PFSK-1 (cell line): Measurements from ENCODE around the gene BCL2L11.

Experiments used
- FOXP2 ChIP-seq: optimal IDR thresholded peaks from 2 replicates; pipeline ENCODE3; 2011; ENCODE audit warnings: borderline replicate concordance, control low read depth, inconsistent platforms; ENCODE audit not compliant: insufficient read depth; ENCODE audit errors: extremely low read length, extremely low read depth
- POLR2AphosphoS5 ChIP-seq: IDR thresholded peaks from 2 replicates; pipeline ENCODE4 v1.6.1; 2012; ENCODE audit warnings: low read depth, mild to moderate bottlenecking, control low read depth, low read length, moderate library complexity
- SIN3A ChIP-seq: IDR thresholded peaks from 2 replicates; pipeline ENCODE4 v1.6.1; 2012; ENCODE audit warnings: mild to moderate bottlenecking, low read length, moderate library complexity, borderline replicate concordance; ENCODE audit not compliant: insufficient read depth
- TAF1 ChIP-seq: IDR thresholded peaks from 2 replicates; pipeline ENCODE4 v1.6.1; 2012; ENCODE audit warnings: low read length, control low read depth, borderline replicate concordance; ENCODE audit not compliant: insufficient read depth
- TF ChIP-seq, protein P1 (sequence below), 2 experiments: IDR thresholded peaks; 2 replicates each; pipeline versions ENCODE4 v1.6.1 to v1.8.0; 2011 to 2012; ENCODE audit warnings: low read depth in 2 of 2, low read length in 2 of 2, control low read depth in 1 of 2, inconsistent platforms in 1 of 2, mild to moderate bottlenecking in 1 of 2, moderate library complexity in 1 of 2; ENCODE audit not compliant: insufficient read depth in 1 of 2

The BCL2L11 gene

DNA sequence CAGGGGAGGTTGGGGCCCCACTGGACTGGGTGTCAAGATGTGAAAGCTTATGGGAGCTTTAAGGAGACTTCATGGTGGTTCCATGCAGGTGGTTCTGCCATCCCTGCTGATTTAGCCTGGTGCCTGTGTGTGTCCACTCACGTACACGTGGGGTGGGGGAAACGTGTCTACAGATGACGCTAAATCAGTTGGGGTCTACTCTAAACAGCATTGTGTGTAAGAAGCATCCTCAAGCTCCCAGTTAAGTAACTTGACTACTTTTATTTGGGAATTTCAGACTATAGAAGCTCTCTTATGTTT lies 47.1 kb downstream of the BCL2L11 start:
- no peak for TF ChIP-seq SIN3A
- TF ChIP-seq, protein P1, sequence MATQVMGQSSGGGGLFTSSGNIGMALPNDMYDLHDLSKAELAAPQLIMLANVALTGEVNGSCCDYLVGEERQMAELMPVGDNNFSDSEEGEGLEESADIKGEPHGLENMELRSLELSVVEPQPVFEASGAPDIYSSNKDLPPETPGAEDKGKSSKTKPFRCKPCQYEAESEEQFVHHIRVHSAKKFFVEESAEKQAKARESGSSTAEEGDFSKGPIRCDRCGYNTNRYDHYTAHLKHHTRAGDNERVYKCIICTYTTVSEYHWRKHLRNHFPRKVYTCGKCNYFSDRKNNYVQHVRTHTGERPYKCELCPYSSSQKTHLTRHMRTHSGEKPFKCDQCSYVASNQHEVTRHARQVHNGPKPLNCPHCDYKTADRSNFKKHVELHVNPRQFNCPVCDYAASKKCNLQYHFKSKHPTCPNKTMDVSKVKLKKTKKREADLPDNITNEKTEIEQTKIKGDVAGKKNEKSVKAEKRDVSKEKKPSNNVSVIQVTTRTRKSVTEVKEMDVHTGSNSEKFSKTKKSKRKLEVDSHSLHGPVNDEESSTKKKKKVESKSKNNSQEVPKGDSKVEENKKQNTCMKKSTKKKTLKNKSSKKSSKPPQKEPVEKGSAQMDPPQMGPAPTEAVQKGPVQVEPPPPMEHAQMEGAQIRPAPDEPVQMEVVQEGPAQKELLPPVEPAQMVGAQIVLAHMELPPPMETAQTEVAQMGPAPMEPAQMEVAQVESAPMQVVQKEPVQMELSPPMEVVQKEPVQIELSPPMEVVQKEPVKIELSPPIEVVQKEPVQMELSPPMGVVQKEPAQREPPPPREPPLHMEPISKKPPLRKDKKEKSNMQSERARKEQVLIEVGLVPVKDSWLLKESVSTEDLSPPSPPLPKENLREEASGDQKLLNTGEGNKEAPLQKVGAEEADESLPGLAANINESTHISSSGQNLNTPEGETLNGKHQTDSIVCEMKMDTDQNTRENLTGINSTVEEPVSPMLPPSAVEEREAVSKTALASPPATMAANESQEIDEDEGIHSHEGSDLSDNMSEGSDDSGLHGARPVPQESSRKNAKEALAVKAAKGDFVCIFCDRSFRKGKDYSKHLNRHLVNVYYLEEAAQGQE (IDR thresholded peaks at IDR 0.05; ENCODE audit: insufficient read depth in 1 of 2, low read depth in 2 of 2, low read length in 2 of 2): no peak
- no peak for TF ChIP-seq TAF1
- no peak for TF ChIP-seq FOXP2
- no peak for TF ChIP-seq POLR2AphosphoS5

DNA sequence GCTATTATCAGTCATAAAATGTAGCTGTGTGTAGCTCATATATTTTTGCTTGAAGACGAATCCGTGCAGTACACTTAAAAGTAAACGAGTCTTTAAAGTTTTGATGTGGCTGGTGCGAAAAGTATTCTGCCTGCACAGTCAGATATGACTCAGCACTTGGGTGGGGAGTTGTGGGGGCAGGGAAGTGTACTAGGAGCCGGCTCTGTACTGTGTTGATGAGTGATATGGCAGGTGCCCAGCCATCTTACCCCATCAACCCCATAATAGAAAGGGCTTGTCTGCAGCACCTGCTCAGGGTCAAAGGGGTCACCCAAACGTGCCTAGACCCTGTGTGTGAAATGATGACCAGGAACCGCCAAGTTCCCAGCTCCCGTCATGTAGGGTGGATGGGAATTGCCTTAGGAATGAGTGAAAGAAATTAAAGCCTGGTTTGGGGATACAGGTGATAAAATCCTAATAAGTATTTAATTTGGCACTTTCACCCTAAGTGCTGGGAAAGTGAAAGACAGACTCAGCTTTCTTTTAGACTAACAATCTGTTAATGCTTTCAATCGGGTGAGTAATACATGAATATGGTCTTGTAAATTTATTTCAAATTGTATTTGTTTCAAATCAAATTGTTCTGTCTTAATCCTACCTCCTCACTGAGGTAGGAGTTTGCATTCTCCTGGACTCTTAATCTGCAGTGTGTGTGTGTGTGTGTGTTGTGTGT lies 48.0 kb downstream of the BCL2L11 start:
- TF ChIP-seq POLR2AphosphoS5 (no peak), FOXP2 (no peak), SIN3A (no peak), TAF1 (no peak)
- TF ChIP-seq, protein P1 (IDR thresholded peaks at IDR 0.05; ENCODE audit: insufficient read depth in 1 of 2, low read depth in 2 of 2, low read length in 2 of 2): no peak

DNA sequence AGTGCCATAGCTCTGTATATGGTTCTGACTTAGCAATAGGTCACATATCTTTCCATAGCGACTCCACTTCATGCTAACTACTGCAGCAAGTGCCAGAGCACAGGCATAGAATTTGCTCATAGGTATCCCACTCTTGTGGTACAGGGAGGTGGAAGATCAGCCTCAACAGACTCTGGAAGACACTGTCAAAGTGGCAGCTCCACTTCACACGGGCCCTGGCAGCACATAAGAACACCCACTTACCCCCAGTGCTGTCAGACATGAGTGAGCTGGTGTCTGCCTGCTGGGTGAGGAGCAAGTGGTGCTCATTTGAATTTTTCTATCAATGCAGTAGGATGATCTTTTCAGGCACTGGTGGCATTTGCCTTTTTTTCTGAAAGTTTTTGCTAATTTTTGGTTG lies 48.6 kb downstream of the BCL2L11 start:
- no peak for TF ChIP-seq SIN3A
- no peak for TF ChIP-seq FOXP2
- TF ChIP-seq TAF1: no peak
- no peak for TF ChIP-seq POLR2AphosphoS5
- TF ChIP-seq, protein P1 (IDR thresholded peaks at IDR 0.05; ENCODE audit: insufficient read depth in 1 of 2, low read depth in 2 of 2, low read length in 2 of 2): no peak

DNA sequence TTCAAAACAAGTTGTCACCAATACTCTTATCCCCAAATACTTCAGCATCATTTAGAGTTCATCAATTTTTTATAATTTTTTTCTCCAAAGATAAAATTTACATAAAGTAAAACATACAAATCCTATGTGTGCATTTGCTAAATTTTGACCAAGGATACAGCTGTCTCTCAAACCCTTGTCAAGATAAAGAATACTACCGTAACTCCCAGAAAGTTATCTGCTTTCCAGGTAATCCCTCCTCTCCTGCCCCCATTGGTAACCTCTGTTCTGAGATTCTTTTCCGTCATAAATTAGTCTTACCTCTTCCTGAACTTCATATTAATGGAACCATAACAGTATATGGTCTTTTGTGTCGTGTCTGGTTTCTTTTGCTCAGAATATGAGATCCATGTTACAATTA lies 49.2 kb downstream of the BCL2L11 start:
- TF ChIP-seq SIN3A (no peak), TAF1 (no peak), POLR2AphosphoS5 (no peak), FOXP2 (no peak)
- TF ChIP-seq, protein P1 (IDR thresholded peaks at IDR 0.05; ENCODE audit: insufficient read depth in 1 of 2, low read depth in 2 of 2, low read length in 2 of 2): no peak
